Lung (tissue), 16 donors: ENCODE results near the gene HLA-DMA. TPM values are rescaled to one million over a fixed set of nuclear protein-coding genes. Genes with fewer than 3 reads are reported as not detected.

Experiments used
- ATAC-seq: fragments of 200-7000 bp; cut with Tn5 transposase; one replicate; pipeline ENCODE4 v1.9.1; 2020; ENCODE audit warnings: moderate number of reproducible peaks; ENCODE audit not compliant: insufficient read depth, low FRiP score
- DNase-seq, 3 donors: peaks; one replicate each; pipeline ENCODE4 v3.0.0-alpha.2; 2013 to 2017
- H3K27ac ChIP-seq, 2 donors: one replicate each; pipeline ENCODE4 v1.5.1; 2013; ENCODE audit warnings: mild to moderate bottlenecking in 2 of 2, moderate library complexity in 2 of 2, control low read depth in 1 of 2, inconsistent platforms in 1 of 2, low read depth in 1 of 2, low read length in 1 of 2
- H3K27me3 ChIP-seq, 3 donors: one replicate each; pipeline ENCODE4 v1.5.1; 2013; ENCODE audit warnings: low read length in 2 of 3; ENCODE audit not compliant: control insufficient read depth in 3 of 3, insufficient read depth in 3 of 3
- H3K36me3 ChIP-seq, 4 donors: one replicate each; pipeline ENCODE4 v1.5.1; 2013; ENCODE audit warnings: low read length in 4 of 4, mild to moderate bottlenecking in 1 of 4, moderate library complexity in 1 of 4; ENCODE audit not compliant: control insufficient read depth in 4 of 4, insufficient read depth in 4 of 4
- H3K4me1 ChIP-seq, 5 donors: one replicate each; pipeline ENCODE4 v1.5.1; 2013; ENCODE audit warnings: low read length in 5 of 5, mild to moderate bottlenecking in 2 of 5, moderate library complexity in 1 of 5; ENCODE audit not compliant: control insufficient read depth in 5 of 5, insufficient read depth in 5 of 5
- H3K4me3 ChIP-seq: one replicate; pipeline ENCODE4 v1.5.1; 2013; ENCODE audit warnings: mild to moderate bottlenecking, control low read depth, moderate library complexity
- H3K9ac ChIP-seq, 2 donors: one replicate each; pipeline ENCODE4 v1.5.1; 2013; ENCODE audit warnings: low read length in 2 of 2, control low read depth in 1 of 2; ENCODE audit not compliant: insufficient read depth in 1 of 2
- H3K9me3 ChIP-seq, 4 donors: one replicate each; pipeline ENCODE4 v1.5.1; 2013; ENCODE audit warnings: low read length in 3 of 4, mild to moderate bottlenecking in 1 of 4, moderate library complexity in 1 of 4; ENCODE audit not compliant: control insufficient read depth in 4 of 4, insufficient read depth in 3 of 4
- WGBS, 2 donors: extraction: QIAGEN DNeasy Blood & Tissue Kit; methylation state at CpG; one replicate each; pipeline ENCODE4 v1.1.7; 2013; 5-methylcytosine and 5-hydroxymethylcytosine counted together
- long read RNA-seq, 5 donors: transcript quantifications; one replicate each; lab custom pipeline, GENCODE V29; 2026
- polyA plus RNA-seq, 2 donors: library from polyadenylated mRNA; stranded (reverse); fragments of 200-250 nt; gene quantifications; one replicate each; pipeline ENCODE4 v1.2.1, GENCODE V29; 2013
- total RNA-seq, 2 donors: library from RNA; depleted of rRNA in 1 of 2; stranded (reverse); fragments of >200 nt in 1 of 2; gene quantifications; one replicate each; pipeline ENCODE4 v1.2.1, GENCODE V29; 2014 to 2021
- TF ChIP-seq, protein P1 (sequence below): IDR thresholded peaks from 2 replicates; pipeline ENCODE4 v1.5.1; 2012; ENCODE audit warnings: mild to moderate bottlenecking; ENCODE audit errors: control extremely low read depth, extremely low read depth
- donor health status: control.
- donor health status: control.
- donor health status: Bipolar disorder and iron deficiency.
- donor health status: healthy.
- donor health status: DM: yes; HTN: yes; CAD: no.

Gene HLA-DMA
- total RNA-seq (100 to 1,000 TPM in 1 of 2 donors, 10 to 100 TPM in 1; 76.8 to 130 TPM), polyA plus RNA-seq (100 to 1,000 TPM; 106 to 240 TPM)
- long read RNA-seq, donor 1, partial matches to known transcripts, result 0 of 5 reads
- long read RNA-seq, donor 1, other reads (novel, unspliced or antisense), result 0 of 5 reads
- long read RNA-seq, donor 2, partial matches to known transcripts, result 0 of 2 reads
- long read RNA-seq, donor 2, other reads (novel, unspliced or antisense), result 0 of 2 reads
- long read RNA-seq, donor 3, partial matches to known transcripts, result 0 of 4 reads
- long read RNA-seq, donor 3, other reads (novel, unspliced or antisense), result 0 of 4 reads
- long read RNA-seq, donor 4, partial matches to known transcripts, result 0 of 3 reads
- long read RNA-seq, donor 4, other reads (novel, unspliced or antisense), result 0 of 3 reads
- long read RNA-seq, donor 5, partial matches to known transcripts, result 0 of 7 reads
- long read RNA-seq, donor 5, other reads (novel, unspliced or antisense), result 0 of 7 reads

DNA sequence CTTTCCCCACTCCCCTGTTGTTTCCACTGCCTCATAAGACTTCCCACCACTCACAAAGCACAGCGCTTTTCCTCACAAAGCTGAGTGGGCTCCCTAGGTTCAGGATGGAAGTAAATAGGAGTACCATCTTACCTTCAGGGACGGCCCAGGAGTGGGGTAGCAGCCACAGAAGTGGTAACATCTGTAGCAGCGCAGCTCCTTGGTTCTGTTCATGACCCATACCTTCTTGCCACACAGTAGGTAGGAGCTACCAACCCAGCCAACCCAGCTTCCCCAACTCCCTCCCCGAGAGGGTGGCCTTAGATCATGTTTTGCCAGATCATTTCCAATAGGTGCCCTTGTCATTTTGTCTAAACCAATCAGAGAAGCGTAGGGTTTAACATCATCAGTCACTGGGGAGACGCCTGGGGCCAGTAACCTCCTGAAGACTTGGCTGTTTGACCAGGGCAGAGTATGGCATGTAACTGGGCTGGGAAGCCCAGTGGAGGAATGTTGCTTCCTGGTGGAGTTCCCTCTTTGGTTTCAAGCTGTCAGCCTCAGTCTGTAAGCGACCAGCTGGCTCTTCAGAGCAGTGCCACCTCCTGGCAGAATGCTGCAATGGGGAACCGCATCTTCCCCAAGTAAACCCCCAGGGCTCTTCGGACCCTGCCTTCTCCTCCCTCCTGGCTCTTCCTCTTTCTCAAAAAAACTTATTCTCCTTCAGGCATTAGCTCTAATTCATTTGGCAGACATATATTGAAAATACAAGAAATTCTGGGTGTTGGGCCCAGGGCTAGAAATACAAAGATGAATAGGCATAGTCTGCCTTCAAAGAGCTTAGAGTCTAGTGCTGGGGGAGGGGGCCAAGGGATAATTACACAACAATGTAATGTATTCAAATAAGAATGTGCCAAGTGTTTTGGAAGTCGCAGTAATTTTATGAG lies at the start of gene HLA-DMA:
Gene HLA-DMA (minus strand): TSS at position 281 of the 923 bp plus-strand sequence. CDS start 61 bp downstream, at position 220.
- H3K9ac ChIP-seq, result peak within 1 kb of the TSS in 1 of 2 donors; percentile 3
- H3K4me1 ChIP-seq, result peaks cover 0 to 13% (median 0%) of the 10 kb centered on the region in 5 donors
- peaks cover 0 to 2% (median 0%) of the 10 kb centered on the region in 3 donors for H3K27me3 ChIP-seq
- peak within 1 kb of the TSS; percentile 12 to 95 for H3K27ac ChIP-seq
- H3K4me3 ChIP-seq, result peak within 1 kb of the TSS; percentile 29
- peaks cover 0 to 3% (median 0%) of the 10 kb centered on the region in 4 donors for H3K36me3 ChIP-seq
- DNase-seq (peak; percentile 78 to 89 (median 86)), ATAC-seq (peak; percentile 95)
- no peaks in the 10 kb centered on the region for H3K9me3 ChIP-seq
- TF ChIP-seq, protein P1, sequence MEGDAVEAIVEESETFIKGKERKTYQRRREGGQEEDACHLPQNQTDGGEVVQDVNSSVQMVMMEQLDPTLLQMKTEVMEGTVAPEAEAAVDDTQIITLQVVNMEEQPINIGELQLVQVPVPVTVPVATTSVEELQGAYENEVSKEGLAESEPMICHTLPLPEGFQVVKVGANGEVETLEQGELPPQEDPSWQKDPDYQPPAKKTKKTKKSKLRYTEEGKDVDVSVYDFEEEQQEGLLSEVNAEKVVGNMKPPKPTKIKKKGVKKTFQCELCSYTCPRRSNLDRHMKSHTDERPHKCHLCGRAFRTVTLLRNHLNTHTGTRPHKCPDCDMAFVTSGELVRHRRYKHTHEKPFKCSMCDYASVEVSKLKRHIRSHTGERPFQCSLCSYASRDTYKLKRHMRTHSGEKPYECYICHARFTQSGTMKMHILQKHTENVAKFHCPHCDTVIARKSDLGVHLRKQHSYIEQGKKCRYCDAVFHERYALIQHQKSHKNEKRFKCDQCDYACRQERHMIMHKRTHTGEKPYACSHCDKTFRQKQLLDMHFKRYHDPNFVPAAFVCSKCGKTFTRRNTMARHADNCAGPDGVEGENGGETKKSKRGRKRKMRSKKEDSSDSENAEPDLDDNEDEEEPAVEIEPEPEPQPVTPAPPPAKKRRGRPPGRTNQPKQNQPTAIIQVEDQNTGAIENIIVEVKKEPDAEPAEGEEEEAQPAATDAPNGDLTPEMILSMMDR, result peak; percentile 63
- WGBS, 2 donors, result 16 to 17% methylated on average over 10 of the region's 10 CpGs

- Histone ChIP-seq H3K9me3 (no peaks in the 10 kb centered on the region), H3K27ac (no peak overlapping the region), H3K36me3 (no peaks in the 10 kb centered on the region), H3K4me1 (peaks cover 0 to 2% (median 0%) of the 10 kb centered on the region in 5 donors), H3K27me3 (peaks cover 0 to 36% (median 28%) of the 10 kb centered on the region in 3 donors), H3K9ac (no peak overlapping the region), H3K4me3 (no peak overlapping the region)
- TF ChIP-seq, protein P1, result no peak
- ATAC-seq (no peak), DNase-seq (no peak)
- 69 to 92% methylated on average over 4 of the region's 4 CpGs for WGBS, 2 donors
These were observed 48.8 kb upstream of the HLA-DMA start for GRCh38 chr6:33001685-33002084.

DNA sequence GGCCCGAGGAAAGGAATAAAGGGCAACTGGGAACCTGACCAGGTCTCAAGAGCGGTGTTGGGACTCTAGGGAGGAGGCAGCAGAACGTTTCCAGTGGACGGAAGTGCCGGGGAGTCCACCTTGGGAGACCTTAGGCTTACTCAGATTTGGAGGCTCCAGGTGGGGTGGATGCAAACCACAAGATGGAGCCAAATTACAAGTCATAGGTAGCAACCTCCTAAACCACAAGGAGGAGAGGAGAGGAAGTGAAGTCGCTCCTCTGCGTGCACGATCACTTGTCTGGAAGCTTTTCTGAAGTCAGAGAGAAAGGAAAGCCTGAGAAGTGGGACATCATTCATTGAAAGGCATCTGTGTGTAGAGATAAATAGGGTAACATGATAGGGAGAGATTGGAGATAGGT lies 47.2 kb upstream of the HLA-DMA start:
- 31 to 37% methylated on average over 8 of the region's 8 CpGs for WGBS, 2 donors
- TF ChIP-seq, protein P1, result no peak
- no peak for ATAC-seq

More for the DNA sequence above, 47.2 kb upstream of the HLA-DMA start:
- no peak overlapping the region for H3K27ac ChIP-seq
- DNase-seq, result no peak
- no peak overlapping the region for H3K4me3 ChIP-seq
- no peaks in the 10 kb centered on the region for H3K9me3 ChIP-seq
- no peak overlapping the region for H3K9ac ChIP-seq
- peaks cover 0 to 2% (median 0%) of the 10 kb centered on the region in 5 donors for H3K4me1 ChIP-seq
- peaks cover 0 to 40% (median 28%) of the 10 kb centered on the region in 3 donors for H3K27me3 ChIP-seq
- no peaks in the 10 kb centered on the region for H3K36me3 ChIP-seq
